K562 (cell line): Measurements from ENCODE around the gene SCN7A. TPM values are rescaled to one million over a fixed set of nuclear protein-coding genes. Genes with fewer than 3 reads are reported as not detected.

ENCODE experiments used
- BCL6 ChIP-seq: fragments of 250-450 bp; sonication (Bioruptor Pico); IDR thresholded peaks from 2 replicates; pipeline ENCODE4 v1.4.0; 2020
- CAMTA2 ChIP-seq: fragments of 250-450 bp; sonication (Bioruptor Pico); conservative IDR thresholded peaks from 2 replicates; pipeline ENCODE4 v1.5.1; 2022
- DDX20 ChIP-seq: fragments of 450-650 bp; IDR thresholded peaks from 2 replicates; pipeline ENCODE4 v1.6.1; 2016; ENCODE audit warnings: missing genetic modification characterization, low read depth, mild to moderate bottlenecking, missing compliant biosample characterization, moderate library complexity
- ELF1 ChIP-seq: fragments of 200-800 bp; sonication (Bioruptor generic); IDR thresholded peaks from 2 replicates; pipeline ENCODE4 v1.6.1; 2016; ENCODE audit warnings: missing genetic modification characterization, missing compliant biosample characterization
- EP400 ChIP-seq: fragments of 450-650 bp; IDR thresholded peaks from 2 replicates; pipeline ENCODE4 v1.6.1; 2017; ENCODE audit warnings: antibody characterized with exemption, mild to moderate bottlenecking, moderate library complexity
- ETS1 ChIP-seq: conservative IDR thresholded peaks from 2 replicates; pipeline ENCODE4 v1.6.1; 2011; ENCODE audit warnings: low read depth, mild to moderate bottlenecking, low read length; ENCODE audit not compliant: control insufficient read depth
- GATAD2A ChIP-seq: fragments of 450-650 bp; IDR thresholded peaks from 2 replicates; pipeline ENCODE4 v1.6.1; 2017
- HNRNPH1 ChIP-seq: fragments of 200-400 bp; formaldehyde crosslinking; optimal IDR thresholded peaks from 2 replicates; pipeline ENCODE3; 2017; ENCODE audit warnings: low read depth, mild to moderate bottlenecking, low read length, moderate library complexity
- HNRNPUL1 ChIP-seq: fragments of 200-400 bp; formaldehyde crosslinking; IDR thresholded peaks from 2 replicates; pipeline ENCODE4 v1.6.1; 2017; ENCODE audit warnings: low read length
- IRF2 ChIP-seq: sonication (generic); formaldehyde crosslinking; IDR thresholded peaks from 2 replicates; pipeline ENCODE4 v1.8.1; 2022; ENCODE audit warnings: mild to moderate bottlenecking, missing genetic modification reagents
- JUND ChIP-seq, 2 experiments: IDR thresholded peaks; 2 replicates in 1 of 2; 3 replicates in 1 of 2; pipeline ENCODE4 v1.6.1; 2011; ENCODE audit warnings: borderline replicate concordance in 2 of 2, low read depth in 2 of 2, low read length in 2 of 2, improper control_type of control experiment in 1 of 2, missing biosample characterization in 1 of 2, missing genetic modification characterization in 1 of 2, missing genetic modification reagents in 1 of 2
- KLF13 ChIP-seq: fragments of 450-650 bp; IDR thresholded peaks from 2 replicates; pipeline ENCODE4 v1.6.1; 2016; ENCODE audit warnings: missing genetic modification characterization, low read depth, mild to moderate bottlenecking, missing compliant biosample characterization, moderate library complexity, borderline replicate concordance
- MAFG ChIP-seq: fragments of 450-650 bp; conservative IDR thresholded peaks from 2 replicates; pipeline ENCODE4 v1.6.1; 2016; ENCODE audit warnings: missing genetic modification characterization, missing compliant biosample characterization
- MYBL2 ChIP-seq, 2 experiments: fragments of 450-650 bp in 1 of 2; sonication (generic) in 1 of 2; formaldehyde crosslinking in 1 of 2; IDR thresholded peaks; 2 replicates each; pipeline versions ENCODE4 v1.6.1 to v1.8.1; 2017 to 2022; ENCODE audit warnings: borderline replicate concordance in 1 of 2, inconsistent platforms in 1 of 2, low read depth in 1 of 2, mild to moderate bottlenecking in 1 of 2, missing genetic modification reagents in 1 of 2, moderate library complexity in 1 of 2
- NCOA1 ChIP-seq: fragments of 450-650 bp; IDR thresholded peaks from 2 replicates; pipeline ENCODE4 v1.6.1; 2016; ENCODE audit warnings: low read depth
- NR2C1 ChIP-seq, 2 experiments: fragments of 450-650 bp; IDR thresholded peaks; 2 replicates each; pipeline ENCODE4 v1.6.1; 2017; ENCODE audit warnings: mild to moderate bottlenecking in 2 of 2, antibody characterized with exemption in 1 of 2, inconsistent platforms in 1 of 2, missing compliant biosample characterization in 1 of 2, missing genetic modification characterization in 1 of 2
- POLR2A ChIP-seq: fragments of 450-650 bp; conservative IDR thresholded peaks from 2 replicates; pipeline ENCODE4 v1.6.1; 2016
- PTTG1 ChIP-seq: fragments of 450-650 bp; IDR thresholded peaks from 2 replicates; pipeline ENCODE4 v1.6.1; 2016; ENCODE audit warnings: low read depth, mild to moderate bottlenecking, missing genetic modification characterization, missing compliant biosample characterization
- RNF2 ChIP-seq: sonication (generic); IDR thresholded peaks from 2 replicates; pipeline ENCODE4 v1.6.1; 2016
- SIX5 ChIP-seq, 2 experiments: IDR thresholded peaks; 2 replicates each; pipeline ENCODE4 v1.6.1; 2011; ENCODE audit warnings: low read length in 2 of 2, borderline replicate concordance in 1 of 2, low read depth in 1 of 2, mild to moderate bottlenecking in 1 of 2, moderate library complexity in 1 of 2; ENCODE audit not compliant: insufficient read depth in 1 of 2
- SMAD3 ChIP-seq: fragments of 450-650 bp; formaldehyde crosslinking; conservative IDR thresholded peaks from 2 replicates; pipeline ENCODE4 v1.4.0; 2020; ENCODE audit warnings: mild to moderate bottlenecking
- SNRNP70 ChIP-seq: fragments of 200-400 bp; formaldehyde crosslinking; optimal IDR thresholded peaks from 2 replicates; pipeline ENCODE3; 2017; ENCODE audit warnings: low read depth, low read length
- SRF ChIP-seq, 2 experiments: fragments of 250-450, 450-650 bp in 1 of 2; sonication (Bioruptor Pico) in 1 of 2; sonication (generic) in 1 of 2; formaldehyde crosslinking; IDR thresholded peaks; 2 replicates each; pipeline versions ENCODE4 v1.5.0 to v1.5.1; 2020 to 2022; ENCODE audit warnings: mild to moderate bottlenecking in 1 of 2, missing genetic modification reagents in 1 of 2
- ZBTB8A ChIP-seq: fragments of 450-650 bp; IDR thresholded peaks from 2 replicates; pipeline ENCODE4 v1.6.1; 2018; ENCODE audit warnings: mild to moderate bottlenecking, moderate library complexity; ENCODE audit not compliant: partially characterized antibody
- ZNF3 ChIP-seq: fragments of 250-450 bp; sonication (Bioruptor Pico); IDR thresholded peaks from 2 replicates; pipeline ENCODE4 v1.5.0; 2021; ENCODE audit warnings: mild to moderate bottlenecking, moderate library complexity
- ZNF778 ChIP-seq: fragments of 450-650 bp; formaldehyde crosslinking; IDR thresholded peaks from 2 replicates; pipeline ENCODE4 v1.4.0; 2020; ENCODE audit warnings: mild to moderate bottlenecking, moderate library complexity
- ZNF830 ChIP-seq: fragments of 250-450 bp; sonication (Bioruptor Pico); IDR thresholded peaks from 2 replicates; pipeline ENCODE4 v1.5.0; 2021; ENCODE audit warnings: mild to moderate bottlenecking
- polyA plus RNA-seq, 8 experiments: library from polyadenylated mRNA; depleted of rRNA in 4 of 8; stranded (reverse) in 5 of 8; unstranded in 3 of 8; fragments of >200 nt; fragmentation: Nextera tagmentation in 2 of 8; fragmentation: Illumina TruSeq in 1 of 8; extraction: Ambion mirVana in 2 of 8; extraction: Trizol in 1 of 8; gene quantifications; 2 replicates each; pipeline versions ENCODE4 v1.2.1 to v1.2.3, GENCODE V29; 2011 to 2014; ENCODE audit warnings: inconsistent platforms in 1 of 8, missing spikeins in 1 of 8
- total RNA-seq, 7 experiments: library from RNA; depleted of rRNA in 6 of 7; stranded (reverse); fragments of >200 nt in 6 of 7; fragmentation: Illumina TruSeq in 2 of 7; extraction: Trizol in 2 of 7; gene quantifications; 2 replicates each; pipeline versions ENCODE4 v1.2.1 to v1.2.3, GENCODE V29; 2011 to 2021; ENCODE audit warnings: low replicate concordance in 1 of 7
- TF ChIP-seq, protein P1 (sequence below): fragments of 450-650 bp; formaldehyde crosslinking; IDR thresholded peaks from 2 replicates; pipeline ENCODE4 v1.4.0; 2022; ENCODE audit warnings: missing genetic modification characterization

The SCN7A gene
- total and polyA plus RNA-seq, 9 of the 15 experiments (the other 6 are each of a cell fraction or from before 2014, with no cell fraction given) = under 0.01 to 0.05 (median 0.03) TPM; not detected in 3

GRCh38 chr2:166410828-166411472, 83.1 kb downstream of the SCN7A start (continued):
- TF ChIP-seq EP400 (peak; percentile 54), GATAD2A (no peak), HNRNPH1 (no peak), POLR2A (no peak), PTTG1 (0 out of 2 replicates have a peak, but pooled peaks have one; percentile 14), ELF1 (tag) (no peak), DDX20 (tag) (peak; percentile 76; the same call in 1 of the 2 replicates), CAMTA2 (CRISPR knock-in tag) (no peak), ZNF3 (no peak), ETS1 (no peak), BCL6 (CRISPR knock-in tag) (no peak), SMAD3 (CRISPR knock-in tag) (no peak), MAFG (tag) (no peak), SIX5 (IDR thresholded peaks at IDR 0.05; ENCODE audit: borderline replicate concordance in 1 of 2, insufficient read depth in 1 of 2, low read depth in 1 of 2, low read length in 2 of 2) (no peak), SNRNP70 (no peak), HNRNPUL1 (no peak), KLF13 (no peak), MYBL2 (IDR thresholded peaks at IDR 0.05; ENCODE audit: low read depth) (no peak), MYBL2 (CRISPR knock-in tag; IDR thresholded peaks at IDR 0.05; ENCODE audit: borderline replicate concordance) (no peak), IRF2 (CRISPR knock-in tag) (no peak), ZNF778 (no peak), JUND (IDR thresholded peaks at IDR 0.05; ENCODE audit: borderline replicate concordance, low read depth, low read length) (peak; percentile 90), JUND (tag; IDR thresholded peaks at IDR 0.05; ENCODE audit: borderline replicate concordance, low read depth, low read length) (peak; percentile 77; the same call in 2 of the 3 replicates), NR2C1 (IDR thresholded peaks at IDR 0.05) (no peak), NR2C1 (tag; IDR thresholded peaks at IDR 0.05) (peak; percentile 22; the same call in 1 of the 2 replicates), SRF (CRISPR knock-in tag; IDR thresholded peaks at IDR 0.05) (no peak), NCOA1 (no peak), ZBTB8A (no peak), RNF2 (no peak), ZNF830 (no peak)
- TF ChIP-seq, protein P1, sequence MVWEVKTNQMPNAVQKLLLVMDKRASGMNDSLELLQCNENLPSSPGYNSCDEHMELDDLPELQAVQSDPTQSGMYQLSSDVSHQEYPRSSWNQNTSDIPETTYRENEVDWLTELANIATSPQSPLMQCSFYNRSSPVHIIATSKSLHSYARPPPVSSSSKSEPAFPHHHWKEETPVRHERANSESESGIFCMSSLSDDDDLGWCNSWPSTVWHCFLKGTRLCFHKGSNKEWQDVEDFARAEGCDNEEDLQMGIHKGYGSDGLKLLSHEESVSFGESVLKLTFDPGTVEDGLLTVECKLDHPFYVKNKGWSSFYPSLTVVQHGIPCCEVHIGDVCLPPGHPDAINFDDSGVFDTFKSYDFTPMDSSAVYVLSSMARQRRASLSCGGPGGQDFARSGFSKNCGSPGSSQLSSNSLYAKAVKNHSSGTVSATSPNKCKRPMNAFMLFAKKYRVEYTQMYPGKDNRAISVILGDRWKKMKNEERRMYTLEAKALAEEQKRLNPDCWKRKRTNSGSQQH (CRISPR knock-in tag) = no peak
